Measurements from ENCODE around the gene ANKRD42.

ANKRD42 gene

DNA sequence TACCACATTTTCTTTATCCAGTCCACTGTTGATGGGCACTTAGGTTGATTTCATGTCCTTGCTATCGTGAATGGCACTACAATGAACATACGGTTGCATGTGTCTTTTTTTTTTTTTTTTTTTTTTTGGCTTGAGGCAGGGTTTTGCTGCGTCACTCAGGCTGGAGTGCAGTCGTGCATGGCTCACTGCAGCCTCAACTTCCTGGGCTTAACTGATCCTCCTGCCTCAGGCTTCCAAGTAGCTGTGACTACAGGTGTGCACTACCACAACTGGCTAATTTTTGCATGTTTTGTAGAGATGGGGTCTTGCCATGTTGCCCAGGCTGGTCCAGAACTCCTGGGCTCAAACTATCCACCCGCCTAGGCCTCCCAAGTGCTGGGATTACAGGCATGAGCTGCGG, 94.1 kb downstream of the ANKRD42 start:
- no peak for DNase-seq (ENCODE audit: low spot score)

DNA sequence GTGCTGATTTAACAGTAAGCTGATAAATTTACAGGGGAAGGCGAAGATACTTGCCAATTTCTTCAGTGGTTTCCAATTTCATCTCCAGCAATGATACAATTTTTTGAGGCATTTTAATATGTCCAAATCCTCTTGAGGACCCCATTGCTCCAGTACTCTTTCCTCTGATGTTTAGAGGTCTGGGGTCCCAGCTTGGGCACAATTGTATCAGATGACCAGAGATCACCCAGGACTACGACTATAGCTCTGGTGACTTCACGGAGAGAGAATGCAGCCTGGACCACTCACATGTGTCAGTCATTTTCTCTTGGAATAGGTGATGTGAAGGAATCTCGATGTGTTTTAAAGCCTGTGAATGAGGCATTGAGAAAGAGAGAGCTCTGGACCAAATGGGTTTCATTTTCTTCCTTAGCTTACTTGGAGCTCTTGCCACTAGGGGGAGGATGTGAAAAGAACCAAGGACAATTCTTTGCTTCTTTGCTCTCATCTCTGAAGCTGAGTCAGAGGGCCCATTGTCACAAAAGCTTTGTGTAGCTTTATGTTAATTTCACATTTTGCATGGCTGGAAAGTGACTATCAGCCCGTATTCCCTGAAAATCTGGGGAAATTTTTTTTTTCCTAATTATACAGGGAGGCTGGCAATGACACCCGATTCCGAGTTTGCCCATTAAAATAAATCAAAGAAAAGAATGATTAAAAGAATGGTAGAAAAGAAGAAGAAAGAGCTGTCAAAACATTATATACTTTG, 99.4 kb downstream of the ANKRD42 start:
- no peak for DNase-seq (ENCODE audit: low spot score)

DNA sequence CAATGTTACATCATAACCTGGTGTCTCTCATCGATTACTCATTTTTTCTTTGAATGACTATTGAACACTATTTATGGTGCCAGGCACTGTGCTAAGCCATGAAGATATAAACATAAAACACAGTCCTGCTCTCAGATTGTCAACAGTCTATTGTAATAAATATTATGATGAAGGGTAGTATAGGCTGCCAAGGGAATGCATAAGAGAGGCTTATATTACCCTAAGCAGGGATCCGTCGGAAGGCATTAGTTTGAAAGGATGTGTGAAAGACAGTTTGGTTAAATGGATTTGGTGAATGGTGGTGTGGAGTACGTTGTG, 99.9 kb downstream of the ANKRD42 start:
- DNase-seq (ENCODE audit: low spot score) = no peak

DNA sequence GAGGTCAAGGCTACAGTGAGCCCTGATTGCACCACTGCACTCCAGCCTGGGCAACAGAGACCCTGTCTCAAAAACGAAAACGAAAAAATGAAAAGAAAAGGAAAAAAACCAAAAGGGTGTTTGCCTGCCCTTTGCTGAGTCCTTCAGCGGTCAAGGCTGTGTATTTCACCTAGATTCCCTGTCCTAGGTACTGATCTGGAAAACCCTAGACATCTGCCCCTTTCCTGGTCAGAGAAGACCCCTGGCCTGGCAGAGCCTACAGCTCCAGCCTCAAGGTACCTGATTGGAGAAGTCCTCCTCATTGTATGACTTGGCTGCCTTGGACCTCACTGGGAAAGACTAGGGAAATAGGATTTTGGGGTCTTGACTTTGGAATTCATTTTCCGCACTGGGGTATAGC, 100.7 kb downstream of the ANKRD42 start:
- no peak for DNase-seq (ENCODE audit: low spot score)

Data from ecto neural progenitor cell (in vitro differentiated cells).